DMS 273 (cell line): ENCODE results near the gene ATP6V0B.

Experiments
- DNase-seq: peaks from one replicate; lab custom pipeline; 2025; ENCODE audit not compliant: unreplicated experiment; lab: John Stamatoyannopoulos, UW

The ATP6V0B gene

DNA sequence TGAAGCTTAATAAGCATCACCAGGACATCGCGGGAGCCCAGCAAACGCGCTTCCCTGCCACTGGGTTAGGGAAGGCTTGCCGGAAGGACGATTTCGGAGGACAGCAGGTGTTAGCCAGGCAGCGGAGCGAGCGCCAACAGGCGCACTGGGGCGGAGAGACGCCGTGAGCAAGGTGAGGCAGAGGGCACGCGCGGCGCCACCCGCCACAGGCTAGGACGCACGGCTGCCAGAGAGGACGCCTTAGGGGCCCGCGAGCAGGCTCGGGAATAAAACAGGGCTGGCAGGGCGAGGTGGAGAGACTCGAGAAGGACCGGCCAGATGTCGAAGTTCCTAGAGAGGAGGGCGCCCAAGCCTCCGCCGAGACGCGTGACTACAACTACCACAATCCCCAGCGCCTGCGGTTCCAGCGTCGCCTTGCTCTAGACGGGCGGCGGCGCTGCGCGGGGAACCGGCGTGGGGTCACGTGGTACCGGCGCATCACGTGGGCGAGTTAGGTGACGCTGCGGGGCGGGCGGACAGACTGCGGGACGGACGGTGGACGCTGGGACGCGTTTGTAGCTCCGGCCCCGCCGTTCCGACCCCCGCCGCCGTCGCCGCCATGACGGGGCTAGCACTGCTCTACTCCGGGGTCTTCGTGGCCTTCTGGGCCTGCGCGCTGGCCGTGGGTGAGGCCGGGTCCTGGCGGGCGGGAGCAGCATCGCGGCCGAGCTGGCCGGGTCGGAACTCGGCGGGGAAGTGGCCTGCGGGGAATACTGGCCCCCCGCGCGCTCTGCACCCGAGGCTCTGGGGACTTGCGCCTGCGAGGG, at the start of gene ATP6V0B:
ATP6V0B (plus strand) TSS at position 518 of the 806 bp plus-strand sequence; CDS start at position 599, 81 bp downstream.
- peak; percentile 99 for DNase-seq

DNA sequence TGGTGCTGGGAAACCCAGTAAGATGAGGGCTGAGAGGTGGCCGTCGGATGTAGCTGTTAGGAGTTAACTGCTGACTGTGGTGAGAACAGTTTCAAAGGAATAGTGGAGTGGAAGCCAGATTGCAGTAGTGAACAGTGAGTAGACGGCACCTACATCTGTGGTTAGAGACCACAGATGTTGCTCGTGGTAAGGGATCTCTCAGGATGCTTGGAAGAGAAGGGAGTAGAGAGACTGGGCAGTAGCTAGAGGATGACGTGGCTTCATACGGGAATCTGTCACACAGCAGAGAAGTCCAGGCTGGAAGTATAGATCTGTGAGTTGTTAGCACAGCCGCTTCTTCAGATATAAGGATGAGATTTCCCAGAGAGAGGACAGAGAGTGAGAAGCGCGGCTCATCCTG, 48.9 kb upstream of the ATP6V0B start:
- DNase-seq: no peak

DNA sequence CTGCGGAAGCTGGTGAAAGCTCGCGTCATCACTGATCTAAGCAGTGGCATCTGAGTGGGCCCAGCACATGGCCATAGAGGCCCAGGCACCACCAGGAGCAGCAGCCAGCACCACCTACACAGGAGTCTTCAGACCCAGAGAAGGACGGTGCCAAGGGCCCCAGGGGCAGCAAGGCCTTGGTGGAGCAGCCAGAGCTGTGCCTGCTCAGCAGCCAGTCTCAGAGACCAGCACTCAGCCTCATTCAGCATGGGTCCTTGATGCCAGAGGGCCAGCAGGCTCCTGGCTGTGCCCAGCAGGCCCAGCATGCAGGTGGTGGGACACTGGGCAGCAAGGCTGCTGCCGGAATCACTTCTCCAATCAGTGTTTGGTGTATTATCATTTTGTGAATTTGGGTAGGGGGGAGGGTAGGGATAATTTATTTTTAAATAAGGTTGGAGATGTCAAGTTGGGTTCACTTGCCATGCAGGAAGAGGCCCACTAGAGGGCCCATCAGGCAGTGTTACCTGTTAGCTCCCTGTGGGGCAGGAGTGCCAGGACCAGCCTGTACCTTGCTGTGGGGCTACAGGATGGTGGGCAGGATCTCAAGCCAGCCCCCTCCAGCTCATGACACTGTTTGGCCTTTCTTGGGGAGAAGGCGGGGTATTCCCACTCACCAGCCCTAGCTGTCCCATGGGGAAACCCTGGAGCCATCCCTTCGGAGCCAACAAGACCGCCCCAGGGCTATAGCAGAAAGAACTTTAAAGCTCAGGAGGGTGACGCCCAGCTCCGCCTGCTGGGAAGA, 44.4 kb upstream of the ATP6V0B start:
- DNase-seq: peak; percentile 59

DNA sequence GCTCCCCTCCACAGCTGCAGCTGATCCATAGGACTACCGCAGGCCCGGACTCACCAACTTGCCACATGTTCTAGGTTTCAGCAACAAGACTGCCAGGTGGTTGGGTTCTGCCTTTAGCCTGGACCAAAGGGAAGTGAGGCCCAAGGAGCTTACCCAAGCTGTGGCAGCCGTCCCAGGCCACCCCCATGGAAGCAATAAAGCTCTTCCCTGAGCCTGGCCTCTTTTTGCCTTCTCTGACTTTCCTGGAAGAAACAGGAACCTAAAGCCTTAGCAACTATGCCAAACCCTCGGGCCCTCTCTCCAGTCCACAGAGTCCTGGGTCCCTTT, 43.8 kb upstream of the ATP6V0B start:
- DNase-seq: no peak

DNA sequence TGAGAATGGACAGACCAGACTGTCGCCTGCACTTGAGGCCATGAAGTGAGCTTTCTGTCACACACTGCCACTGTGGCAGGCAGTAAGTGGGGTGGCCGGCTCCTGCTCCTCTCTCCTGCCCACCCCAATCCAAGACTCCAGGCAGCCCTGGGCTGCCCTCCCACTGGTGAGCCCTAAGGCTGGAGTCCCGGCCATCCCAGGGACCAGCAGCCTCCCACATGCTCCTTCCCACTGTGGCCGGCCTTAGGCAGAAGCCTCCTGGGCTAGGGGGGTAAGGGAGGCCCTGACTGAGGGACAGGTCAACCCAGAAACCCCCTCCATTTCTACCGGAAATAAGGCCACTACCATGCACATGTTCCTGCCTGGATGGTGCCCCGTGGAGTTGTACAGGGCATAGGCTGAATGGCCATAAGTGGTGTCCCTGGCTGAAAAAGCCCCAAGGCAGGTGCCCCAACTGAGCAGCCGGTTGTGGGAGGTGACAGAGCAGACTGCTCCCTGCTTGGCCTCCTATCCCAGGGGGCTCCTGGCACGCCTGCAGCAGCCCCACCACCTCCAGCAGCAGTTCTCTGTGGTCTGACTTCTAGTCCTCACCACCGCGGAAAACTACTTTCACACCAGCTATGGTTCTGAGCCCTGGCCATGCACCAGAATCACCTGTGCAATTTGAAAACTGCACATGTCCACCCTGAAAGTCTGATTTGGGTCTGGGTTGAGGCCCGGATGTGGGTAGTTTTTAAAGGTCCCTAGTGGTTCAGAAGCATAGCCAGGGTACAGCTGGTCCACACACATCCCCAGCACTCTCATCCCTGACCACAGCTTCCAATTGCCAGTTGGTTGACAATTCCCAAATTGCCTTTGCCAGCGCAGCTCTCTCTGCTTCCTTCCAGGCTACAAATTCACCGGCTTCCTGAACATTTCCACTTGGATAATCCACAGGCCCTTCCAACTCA, 42.8 kb upstream of the ATP6V0B start:
- no peak for DNase-seq

DNA sequence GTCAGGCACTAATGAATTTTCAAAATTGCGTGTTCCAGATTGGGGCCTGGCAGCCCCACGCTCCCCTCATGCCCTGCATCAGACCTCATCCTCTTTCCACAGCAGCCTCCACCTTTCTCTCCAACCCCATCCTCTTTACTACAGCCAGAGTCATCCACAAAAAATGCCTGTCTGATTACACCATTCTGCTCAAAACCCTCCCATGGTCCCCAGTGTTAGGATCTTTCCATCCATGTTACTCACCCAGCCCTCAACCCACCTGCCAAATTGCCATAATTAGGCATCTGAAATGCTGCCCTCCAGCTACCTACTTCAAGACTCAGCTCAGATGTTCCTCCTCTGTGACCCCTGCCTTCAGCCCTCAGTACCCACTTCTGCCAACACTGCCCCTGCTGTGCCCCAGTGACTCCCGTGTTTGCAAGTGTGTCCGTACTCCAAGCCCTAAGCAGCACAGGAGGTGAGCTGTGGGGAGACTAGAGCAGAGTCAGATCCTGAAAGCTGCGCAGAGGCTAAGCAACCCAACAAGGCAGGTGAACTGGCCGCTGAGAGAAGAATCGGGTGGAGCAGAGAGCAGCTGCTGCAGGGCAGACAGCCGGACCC, 41.9 kb upstream of the ATP6V0B start:
- DNase-seq: no peak

DNA sequence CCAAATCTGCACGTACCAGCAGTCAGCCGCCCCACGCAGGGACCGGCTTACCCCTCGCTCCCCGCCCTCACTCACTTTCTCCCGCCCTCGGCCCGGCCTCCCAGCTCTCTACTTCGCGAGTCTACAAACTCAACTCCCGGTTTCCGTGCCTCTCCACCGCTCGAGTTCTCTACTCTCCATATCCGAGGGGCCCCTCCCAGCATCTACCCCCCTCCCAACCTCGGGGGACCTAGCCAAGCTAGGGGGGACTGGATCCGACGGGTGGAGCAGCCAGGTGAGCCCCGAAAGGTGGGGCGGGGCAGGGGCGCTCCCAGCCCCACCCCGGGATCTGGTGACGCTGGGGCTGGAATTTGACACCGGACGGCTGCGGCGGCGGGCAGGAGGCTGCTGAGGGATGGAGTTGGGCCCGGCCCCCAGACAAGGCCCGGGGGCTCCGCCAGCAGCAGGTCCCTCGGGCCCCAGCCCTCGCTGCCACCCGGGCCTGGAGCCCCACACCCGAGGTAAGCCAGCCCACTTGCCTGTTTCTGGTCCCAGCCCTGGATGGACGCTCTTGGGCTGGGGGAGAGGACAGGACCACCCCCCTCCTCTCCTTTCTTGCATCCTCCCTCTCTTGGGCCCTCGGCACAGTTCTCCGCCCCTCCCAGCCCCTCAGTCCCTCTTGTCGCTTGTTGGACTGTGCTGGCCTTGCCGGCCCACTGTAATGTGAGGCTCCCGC, 41.2 kb upstream of the ATP6V0B start, which contains the start of gene ARTN:
ARTN (plus strand) TSS at position 416 of the 715 bp plus-strand sequence. CDS start 1,856 bp downstream, outside the sequence.
- peak; percentile 71 for DNase-seq

DNA sequence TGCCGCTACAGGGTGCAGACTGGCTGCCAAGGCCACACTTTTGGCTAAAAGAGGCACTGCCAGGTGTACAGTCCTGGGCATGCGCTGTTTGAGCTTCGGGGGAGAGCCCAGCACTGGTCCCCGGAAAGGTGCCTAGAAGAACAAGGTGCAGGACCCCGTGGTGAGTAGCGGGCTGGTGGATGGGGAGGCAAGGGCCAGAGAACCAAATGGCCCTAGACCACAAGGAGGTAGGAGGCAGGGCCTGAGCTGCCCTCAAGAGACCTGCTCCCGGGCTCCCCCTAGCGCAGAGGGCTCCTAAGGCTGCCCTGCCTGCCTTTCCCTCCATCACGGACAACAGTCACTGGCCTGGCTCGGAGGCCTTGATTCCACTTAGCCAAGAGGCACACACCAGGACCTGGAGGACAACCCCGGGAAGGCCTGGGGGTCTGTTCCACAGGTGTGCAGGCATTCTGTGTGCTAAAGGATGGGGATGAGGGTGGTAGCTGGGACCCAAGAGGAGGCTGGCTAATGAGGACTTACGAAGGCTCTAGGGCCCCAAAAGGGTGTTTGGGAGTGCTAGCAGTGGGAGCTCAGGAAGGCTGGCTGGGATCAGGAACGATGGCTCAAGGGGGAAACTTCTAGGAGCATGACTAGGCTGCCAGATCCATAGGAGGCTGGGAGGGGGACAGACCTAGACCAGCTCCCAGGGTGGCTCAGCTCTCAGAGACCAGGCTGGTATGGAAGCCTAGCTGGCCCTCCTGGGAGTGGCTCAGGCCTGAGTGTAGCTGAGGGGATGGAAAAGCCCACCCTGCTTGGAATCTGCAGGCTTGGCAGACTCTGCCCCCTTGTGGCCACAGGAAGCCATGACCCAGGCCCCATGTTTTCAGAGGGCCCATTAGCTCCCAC, 40.4 kb upstream of the ATP6V0B start:
- DNase-seq: peak; percentile 84

DNA sequence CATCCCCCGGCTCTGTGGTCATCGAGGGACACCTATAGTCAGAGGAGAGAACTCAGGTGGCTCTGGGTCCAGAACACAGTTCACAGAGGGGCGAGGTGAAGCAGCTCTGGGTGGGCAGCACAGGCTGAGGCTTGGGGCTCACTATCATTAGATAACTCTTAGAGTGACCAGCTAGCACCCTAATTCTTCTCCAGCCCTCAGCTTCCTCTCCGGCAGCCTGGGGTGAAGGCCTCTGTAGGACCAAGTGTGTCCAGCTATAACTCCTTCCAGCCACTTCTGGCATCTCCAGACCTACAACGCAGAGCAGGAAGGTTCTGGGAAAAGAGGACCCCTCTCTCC, 39.8 kb upstream of the ATP6V0B start:
- no peak for DNase-seq

DNA sequence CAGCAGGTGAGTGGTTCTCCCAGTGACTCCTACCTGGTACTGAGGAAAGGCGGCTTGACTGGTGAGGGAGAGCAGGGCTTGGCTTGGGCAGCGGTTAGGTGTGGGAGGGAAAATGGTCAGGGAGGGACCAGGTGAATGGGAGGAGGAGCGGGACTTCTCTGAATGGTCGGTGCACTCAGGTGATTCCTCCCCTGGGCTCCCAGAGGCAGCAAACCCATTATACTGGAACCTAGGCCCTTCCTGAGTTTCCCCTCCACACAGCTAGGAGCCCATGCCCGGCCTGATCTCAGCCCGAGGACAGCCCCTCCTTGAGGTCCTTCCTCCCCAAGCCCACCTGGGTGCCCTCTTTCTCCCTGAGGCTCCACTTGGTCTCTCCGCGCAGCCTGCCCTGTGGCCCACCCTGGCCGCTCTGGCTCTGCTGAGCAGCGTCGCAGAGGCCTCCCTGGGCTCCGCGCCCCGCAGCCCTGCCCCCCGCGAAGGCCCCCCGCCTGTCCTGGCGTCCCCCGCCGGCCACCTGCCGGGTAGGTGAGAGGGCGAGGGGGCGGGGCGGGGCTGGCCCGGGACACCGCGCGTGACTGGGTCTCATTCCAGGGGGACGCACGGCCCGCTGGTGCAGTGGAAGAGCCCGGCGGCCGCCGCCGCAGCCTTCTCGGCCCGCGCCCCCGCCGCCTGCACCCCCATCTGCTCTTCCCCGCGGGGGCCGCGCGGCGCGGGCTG, 38.9 kb upstream of the ATP6V0B start:
- no peak for DNase-seq

DNA sequence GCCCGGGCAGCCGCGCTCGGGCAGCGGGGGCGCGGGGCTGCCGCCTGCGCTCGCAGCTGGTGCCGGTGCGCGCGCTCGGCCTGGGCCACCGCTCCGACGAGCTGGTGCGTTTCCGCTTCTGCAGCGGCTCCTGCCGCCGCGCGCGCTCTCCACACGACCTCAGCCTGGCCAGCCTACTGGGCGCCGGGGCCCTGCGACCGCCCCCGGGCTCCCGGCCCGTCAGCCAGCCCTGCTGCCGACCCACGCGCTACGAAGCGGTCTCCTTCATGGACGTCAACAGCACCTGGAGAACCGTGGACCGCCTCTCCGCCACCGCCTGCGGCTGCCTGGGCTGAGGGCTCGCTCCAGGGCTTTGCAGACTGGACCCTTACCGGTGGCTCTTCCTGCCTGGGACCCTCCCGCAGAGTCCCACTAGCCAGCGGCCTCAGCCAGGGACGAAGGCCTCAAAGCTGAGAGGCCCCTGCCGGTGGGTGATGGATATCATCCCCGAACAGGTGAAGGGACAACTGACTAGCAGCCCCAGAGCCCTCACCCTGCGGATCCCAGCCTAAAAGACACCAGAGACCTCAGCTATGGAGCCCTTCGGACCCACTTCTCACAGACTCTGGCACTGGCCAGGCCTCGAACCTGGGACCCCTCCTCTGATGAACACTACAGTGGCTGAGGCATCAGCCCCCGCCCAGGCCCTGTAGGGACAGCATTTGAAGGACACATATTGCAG, 38.2 kb upstream of the ATP6V0B start:
- DNase-seq: peak; percentile 78

DNA sequence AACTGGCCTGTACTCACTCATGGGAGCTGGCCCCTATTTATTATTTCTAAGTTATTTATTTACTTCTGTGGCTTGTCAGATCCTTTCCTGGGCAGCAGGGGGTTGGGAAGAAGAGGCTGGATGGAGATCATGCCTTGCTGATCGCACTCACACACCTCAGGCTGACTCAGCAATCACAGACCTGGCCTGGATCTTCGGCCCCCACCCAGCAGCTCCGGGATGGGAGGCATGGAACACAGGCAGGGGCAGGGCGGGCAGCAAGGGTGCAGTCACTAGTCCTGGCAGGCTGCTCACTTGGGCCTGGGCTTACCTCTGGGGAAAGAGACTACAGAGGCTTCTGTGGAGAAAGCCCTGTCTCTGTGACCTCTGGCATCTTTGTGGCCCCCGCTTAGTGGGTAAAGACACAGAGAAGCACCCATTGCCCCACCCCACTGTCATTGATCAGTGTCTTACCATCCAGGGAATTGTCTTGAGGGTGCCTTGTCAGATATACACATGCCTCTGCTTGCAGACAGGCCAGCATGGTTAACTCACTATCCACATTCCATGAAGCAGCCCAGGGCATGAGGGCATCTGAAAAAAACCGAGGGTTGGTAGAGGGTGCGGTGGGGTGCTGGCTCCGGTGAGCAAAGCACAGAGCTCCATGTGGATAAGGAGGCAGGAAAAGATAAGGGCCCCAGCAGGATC, 37.4 kb upstream of the ATP6V0B start:
- no peak for DNase-seq

DNA sequence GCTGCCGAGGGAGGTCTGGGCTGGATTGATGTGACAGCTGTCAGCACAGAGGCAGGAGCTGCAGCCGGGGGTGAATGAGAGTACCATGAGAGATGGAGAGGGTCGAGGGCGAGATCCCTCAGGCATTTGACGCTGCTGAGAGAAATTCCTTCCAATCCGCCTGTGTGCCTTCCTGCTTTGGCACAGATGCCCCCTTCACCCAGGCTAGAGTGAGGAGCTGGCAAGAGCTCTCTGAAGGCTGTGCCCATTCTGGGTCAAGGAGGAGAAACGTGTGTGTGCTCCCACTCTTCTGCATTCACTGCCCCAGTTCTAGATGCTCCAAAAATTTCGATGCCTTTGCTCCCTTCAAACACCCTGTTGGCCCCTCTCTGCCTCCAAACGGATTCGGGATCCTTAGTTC, 36.4 kb upstream of the ATP6V0B start:
- DNase-seq: no peak

DNA sequence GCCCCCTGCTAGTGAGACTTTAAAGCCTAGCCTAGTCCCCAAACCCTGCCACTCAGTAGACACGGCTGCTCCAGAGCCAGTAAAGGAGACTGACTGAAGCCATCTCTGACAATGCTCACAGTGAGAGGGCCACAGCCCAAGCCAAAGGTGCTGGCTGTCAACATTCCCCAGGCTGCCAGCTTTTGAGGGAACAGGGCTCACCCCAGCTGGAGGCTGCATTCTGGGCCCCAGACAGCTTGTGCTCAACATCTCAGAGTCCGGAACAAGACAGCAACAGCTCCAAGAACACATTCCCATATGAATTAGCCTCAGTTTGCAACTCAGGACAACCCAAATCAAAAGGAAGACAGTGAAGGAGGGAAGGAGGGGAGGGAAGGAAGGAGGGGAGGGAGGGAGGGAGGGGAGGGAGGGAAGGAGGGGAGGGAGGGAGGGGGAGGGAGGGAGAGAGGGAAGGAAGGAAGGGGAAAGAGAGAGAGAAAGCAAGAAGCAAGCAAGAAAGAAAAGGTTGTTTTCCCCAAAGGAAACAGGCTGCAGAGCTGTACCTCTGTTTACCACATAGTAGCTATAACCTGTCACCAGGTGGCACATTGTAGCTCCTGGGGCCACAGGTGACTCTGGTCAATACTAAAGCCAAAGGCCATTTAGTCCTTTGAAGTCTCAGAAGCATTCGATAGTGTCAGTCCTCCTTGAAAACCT, 35.7 kb upstream of the ATP6V0B start:
- no peak for DNase-seq

DNA sequence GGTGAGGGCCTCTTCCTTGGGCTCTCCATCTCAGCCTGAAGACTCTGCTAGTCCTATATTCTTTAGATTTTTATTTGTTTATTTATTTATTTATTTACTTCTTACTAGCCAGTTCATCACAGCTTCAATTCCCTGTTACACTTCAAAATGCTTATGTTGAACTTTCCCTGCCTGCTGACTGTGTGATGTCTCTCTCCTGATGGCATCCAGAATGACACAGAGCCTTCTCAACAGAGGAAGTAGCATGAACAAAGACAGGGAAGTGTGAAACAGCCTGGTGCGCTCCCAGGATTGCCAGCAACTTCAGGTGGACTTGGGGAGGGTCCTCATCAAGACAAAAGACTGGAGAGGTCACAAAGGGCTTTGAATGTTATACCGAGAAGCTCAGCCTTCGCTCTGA, 32.3 kb upstream of the ATP6V0B start:
- DNase-seq: no peak

DNA sequence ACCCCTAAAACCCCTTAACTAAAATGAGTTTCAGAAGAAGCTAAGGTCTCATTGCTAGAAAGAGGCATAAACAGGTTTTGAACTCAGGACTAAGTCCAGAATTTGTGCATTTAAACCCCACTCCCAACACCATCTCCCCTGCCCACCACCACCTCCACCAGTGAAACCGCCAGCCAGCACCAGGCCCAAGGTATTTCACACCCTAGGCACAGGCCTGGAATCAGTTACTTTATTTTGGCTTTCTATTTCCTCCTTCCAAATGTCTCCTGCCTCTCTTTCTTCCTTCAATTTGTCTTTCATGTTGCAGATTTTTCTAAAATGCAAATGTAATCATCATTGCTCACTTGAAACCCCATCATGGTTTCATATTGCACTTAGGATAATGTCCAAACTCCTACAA, 29.9 kb upstream of the ATP6V0B start:
- DNase-seq: no peak
